Stimulated activated CD4-positive, alpha-beta T cell treated with anti-CD3 and anti-CD28 coated beads, Interleukin-1b, Interleukin-23, amount 100 ng/mL, for 24 hours (primary cell): ENCODE data around the gene FHIT.

Source experiments
- DNase-seq, 4 experiments: peaks; one replicate each; pipeline ENCODE4 v3.0.0-alpha.2; 2020; ENCODE audit warnings: low read depth in 4 of 4, low spot score in 1 of 4

FHIT gene

DNA sequence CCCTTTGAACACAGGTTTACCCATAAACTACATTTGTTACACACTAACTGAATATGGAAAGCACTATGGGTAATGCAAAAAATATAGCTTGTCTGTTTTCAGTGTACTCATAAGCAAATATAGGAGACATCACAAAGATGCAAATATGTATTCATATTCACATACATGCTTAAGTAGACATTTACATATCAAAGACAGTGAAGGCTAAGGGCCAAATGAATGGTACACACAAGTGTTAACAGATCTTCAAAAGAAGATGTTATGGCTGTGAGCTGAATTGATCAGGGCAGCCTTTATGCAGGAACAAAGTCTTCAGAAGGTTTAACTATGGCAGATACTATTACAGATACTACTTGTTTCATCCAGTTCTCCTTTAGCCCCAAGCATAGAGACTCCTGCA lies 384.1 kb downstream of the FHIT start:
- DNase-seq, result no peak

DNA sequence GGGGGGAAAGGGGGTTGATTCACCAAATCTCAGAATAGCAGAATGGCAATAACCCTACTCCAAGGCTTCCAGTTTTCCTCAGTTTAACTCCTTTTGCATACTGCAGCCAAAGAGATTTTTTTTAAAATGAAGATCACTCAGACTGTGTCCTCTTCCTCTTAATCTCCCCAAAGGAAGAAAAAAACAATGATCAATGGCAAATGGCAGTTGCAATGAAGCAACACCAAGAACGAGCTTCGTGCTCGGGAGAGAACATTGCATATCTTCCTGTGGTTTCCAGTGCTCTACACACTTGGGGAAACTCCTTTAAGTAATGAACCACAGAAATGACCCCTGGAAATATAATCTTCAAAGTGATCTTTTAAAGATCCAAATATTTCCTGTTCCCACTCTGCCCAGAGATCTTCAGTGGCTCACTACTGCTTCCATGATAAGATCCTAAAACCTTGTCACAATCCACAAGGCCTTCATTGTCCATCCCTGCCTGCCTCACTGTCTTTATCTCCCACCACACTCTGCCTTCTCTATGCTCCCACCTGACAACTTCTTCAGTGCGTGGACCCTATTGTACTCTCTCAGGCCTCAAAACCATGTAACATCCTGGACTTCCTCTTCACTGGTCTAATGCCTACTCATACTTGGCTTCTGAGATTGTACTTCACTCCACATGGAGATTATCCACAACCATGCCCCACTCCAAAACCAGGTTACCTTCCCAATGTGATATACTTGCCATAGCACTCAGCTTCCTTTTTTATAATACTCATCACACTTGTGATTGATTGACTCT lies 394.8 kb downstream of the FHIT start:
- no peak for DNase-seq

- no peak for DNase-seq
Measured at GRCh38 chr3:60855250-60855649, 396.0 kb downstream of the FHIT start.

DNA sequence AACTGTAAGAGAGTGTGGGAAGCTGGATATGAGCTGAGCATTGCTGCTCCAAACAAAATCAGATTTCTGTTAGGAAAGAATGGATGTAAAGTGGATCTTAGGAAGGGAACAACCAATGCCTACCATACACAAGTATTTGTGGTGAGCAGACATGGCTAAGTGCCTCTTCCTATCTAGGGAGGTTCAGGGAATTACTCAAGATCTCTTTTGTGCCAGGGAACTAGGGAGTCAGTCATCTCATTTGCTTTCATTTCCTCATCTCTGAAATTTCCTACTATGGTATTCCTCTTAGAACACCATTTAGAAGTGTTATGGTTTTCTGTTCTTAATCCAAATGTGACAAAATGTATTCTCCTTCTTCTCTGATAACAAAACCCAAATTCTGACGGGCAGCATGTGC lies 396.5 kb downstream of the FHIT start:
- DNase-seq, result no peak

GRCh38 chr3:60847791-60848190 lies 403.5 kb downstream of the FHIT start:
- no peak for DNase-seq

GRCh38 chr3:60844256-60844655 lies 407.0 kb downstream of the FHIT start:
- DNase-seq, result no peak

DNA sequence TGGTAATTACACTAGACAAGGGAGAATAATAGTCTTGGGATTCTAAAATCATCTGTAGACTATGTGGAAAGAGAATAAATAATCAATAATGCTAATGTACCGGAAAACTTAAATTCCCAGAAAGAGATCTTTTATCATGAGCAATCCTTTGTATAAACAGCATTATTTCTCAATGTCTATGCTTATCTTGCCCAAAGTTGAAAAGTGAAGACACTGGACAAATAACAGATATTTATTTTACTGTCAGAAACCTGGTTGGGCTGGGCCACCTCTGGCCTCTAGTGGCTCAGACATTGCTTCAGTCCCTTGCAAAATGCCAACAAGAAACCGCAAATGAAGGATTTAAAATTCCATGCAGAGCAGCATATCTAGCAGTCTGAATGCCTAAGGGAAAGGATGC lies 409.9 kb downstream of the FHIT start:
- DNase-seq, result no peak

DNA sequence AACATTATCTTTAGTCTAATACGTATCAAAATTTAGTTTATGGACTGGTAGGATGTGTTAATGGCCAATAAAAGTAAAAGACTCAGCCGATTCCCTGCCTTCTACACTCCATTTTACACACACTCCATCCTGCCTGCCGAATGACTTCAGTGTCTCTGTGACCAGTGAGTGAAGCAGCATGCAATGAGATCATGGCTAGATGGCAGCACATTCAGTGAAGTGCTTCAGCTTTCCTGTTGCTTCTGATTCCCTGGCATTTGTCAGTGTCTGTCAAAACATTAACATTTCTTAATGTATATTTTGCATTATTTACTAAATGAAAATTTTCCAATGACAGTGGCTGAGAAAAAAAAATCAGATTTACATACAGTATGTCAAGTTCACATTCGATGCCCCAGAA lies 412.0 kb downstream of the FHIT start:
- no peak for DNase-seq

GRCh38 chr3:60835796-60836195 lies 415.5 kb downstream of the FHIT start:
- no peak for DNase-seq

DNA sequence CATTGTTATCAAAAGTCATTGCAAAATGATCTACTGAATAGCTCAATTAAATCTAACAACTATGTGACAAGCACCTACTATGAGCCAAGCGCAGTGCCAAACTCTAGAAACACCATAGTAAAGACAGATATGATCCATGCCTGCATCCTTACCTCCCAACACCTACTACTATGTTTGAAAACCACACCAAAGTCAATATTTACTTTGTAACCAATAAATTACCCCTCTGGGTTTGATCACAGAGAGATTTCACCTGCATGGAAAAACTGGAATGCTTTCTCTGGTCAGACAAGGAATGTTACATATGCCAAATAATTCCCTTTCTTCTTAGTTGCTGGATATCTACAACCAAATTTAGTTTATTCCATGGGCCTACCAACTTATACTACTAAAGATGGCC lies 422.2 kb downstream of the FHIT start:
- no peak for DNase-seq

DNA sequence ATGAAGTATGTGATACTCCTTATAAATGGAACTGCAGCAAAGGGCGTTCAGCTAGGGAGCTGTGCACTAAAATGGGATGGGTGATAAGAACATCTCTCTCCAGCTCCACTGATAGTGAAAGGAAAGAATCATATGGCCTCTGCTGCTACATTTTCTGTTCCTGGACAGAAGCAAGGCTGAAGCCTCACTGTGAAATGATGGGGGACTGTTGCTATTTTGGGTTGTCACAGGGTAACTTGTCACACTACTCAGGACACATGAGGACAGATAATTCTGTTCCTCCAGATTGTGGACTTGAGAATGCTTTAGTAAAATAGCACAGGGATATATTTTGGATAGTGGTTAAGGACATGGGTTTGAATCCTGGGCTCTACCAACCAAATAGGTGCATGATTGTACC lies 423.6 kb downstream of the FHIT start:
- no peak for DNase-seq

DNA sequence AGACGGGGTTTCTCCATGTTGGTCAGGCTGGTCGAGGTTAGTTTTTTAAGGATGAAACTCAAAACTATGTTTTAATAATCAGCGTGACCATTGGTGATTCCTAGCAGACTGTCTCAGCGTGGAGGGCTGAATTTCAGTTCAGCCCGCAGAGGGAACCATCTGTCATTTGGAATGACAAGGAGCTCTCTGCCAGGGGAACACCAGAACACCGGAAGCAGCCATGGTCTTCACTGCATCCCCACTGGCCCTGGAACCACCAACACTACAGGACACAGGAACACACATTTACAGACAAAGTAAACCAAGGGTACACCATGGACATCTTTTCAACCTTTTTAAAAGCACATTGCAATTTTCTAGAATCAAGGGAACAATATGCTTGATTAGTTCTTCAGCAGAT lies 424.7 kb downstream of the FHIT start:
- DNase-seq, result no peak

DNA sequence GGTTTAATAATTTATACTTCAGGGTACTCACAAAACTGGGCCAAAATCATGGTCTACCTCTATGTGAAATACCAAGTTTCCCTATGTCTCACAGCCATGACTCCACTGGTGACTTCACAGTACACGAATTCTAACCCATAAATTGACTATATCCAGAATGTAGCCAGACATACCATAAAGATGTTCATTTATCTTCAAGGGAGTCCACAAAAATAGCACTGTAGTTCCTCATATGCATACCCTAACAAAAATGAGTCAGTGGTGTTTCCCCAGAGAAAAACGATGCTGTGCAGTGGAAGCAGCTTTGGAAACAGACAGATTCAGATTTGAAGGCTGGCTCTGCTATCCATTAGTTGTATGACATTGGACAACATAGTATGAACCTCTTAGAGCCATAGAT lies 438.8 kb downstream of the FHIT start:
- DNase-seq, result no peak

GRCh38 chr3:60810881-60811280 lies 440.4 kb downstream of the FHIT start:
- no peak for DNase-seq

DNA sequence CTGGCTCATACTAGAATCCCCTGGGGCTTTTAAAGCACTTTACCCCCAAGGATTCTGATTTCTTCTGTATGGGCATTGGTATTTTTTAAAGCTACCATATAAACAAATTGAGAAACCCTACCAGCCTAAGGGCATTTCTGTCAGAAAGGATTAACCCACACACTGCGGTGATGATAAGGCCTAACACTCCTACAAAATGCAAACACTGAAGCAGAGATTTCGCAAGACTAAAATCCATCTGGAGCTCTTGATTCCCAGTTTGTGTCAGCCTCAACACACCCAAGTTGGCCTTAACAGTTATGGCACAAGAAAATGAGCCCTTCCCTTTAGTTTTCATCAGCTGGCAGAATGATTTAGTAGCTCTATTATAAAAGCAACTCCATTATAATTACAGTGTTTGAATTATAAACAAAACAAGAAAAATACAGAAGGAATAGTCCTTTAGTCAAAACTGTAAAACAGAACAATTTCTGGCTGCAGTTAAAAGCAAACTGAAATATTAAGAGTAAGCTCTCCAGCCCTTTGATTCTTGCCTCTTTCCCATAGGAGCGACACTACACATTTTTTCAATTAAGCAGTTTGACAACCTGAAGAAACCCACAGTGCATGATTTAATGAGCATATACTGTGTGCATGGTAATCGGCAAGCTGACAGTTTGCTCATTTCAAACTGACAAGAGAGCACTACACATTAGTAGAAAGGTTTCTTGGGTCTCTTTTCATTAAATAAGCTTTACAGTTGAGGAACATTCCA lies 441.2 kb downstream of the FHIT start:
- no peak for DNase-seq

DNA sequence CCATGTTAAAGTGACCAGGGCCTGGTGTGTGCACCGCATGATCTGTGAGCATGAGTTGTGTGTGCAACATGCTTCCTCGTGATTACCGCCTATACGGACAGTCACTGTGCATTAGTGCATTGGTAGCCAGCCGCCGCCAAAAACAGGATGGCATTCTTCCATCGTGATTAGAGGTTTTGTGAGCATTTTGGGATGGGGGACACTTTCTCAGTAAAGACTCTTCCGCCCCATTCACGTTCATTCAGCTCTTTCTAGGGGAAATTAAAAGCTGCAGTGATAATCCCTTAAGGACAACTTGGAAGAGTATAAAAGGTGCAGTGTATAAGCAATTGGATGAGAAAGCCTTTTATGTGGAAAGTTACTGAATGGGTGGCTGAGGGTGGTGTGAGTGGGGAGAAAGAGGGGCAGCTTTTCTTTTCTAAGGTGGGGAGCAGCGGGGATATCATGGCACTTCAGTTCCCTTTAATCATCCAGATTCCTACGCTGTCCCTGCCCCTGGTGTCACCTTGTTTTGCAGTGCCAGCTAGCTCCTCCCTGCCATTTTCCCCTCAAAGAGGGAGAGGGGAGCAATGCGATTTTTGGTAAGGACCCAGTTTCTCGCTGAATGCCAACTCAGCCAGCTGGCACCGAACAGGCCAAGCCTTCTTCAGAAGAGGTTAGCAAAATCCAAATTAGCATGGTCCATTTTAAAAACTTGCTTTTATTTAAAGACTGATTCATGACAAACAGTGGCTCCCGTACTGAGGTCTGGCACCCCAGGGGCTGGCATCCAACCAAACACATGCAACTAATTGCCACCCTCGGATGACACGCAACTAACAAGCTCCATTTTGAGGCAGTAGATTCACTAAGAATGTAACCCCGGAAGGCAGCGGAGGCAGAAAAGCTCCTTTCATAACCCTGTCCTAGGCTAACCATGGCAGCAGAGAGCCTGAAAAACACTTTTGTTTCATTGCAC lies 447.8 kb downstream of the FHIT start:
- DNase-seq, result no peak

DNA sequence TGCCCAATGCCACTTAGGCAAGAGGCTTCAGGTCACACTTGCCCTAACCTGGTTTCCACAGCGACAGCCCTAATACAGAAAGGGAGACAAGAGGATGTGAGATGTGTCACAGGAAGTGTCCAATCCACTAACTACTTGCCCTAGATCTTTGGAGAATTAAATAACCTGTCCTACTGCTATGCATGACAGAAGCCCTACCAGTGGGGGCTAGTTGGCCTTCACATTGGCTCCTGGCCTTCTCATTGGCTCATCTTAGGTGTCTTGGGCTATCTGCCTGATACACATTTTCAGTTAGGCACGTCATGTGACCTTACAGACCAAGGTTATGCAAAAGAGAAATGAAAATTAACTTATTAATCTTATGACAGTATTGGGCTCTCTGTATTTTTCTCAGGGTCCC lies 449.9 kb downstream of the FHIT start:
- no peak for DNase-seq

GRCh38 chr3:60798456-60798855 lies 452.8 kb downstream of the FHIT start:
- DNase-seq, result no peak

GRCh38 chr3:60792249-60792852 lies 458.9 kb downstream of the FHIT start:
- no peak for DNase-seq

- no peak for DNase-seq
Measured at GRCh38 chr3:60788185-60788584, 463.1 kb downstream of the FHIT start.

- DNase-seq, result no peak
Measured at GRCh38 chr3:60781935-60782334, 469.3 kb downstream of the FHIT start.
